Astrocyte of the spinal cord (primary cell): Measurements from ENCODE around the gene GIMAP2.

Experiments used
- DNase-seq: peaks from one replicate; pipeline ENCODE4 v3.0.0; 2011; ENCODE audit warnings: low read depth, low spot score
- H3K4me3 ChIP-seq: 2 replicates; pipeline ENCODE4 v1.5.1; 2011; ENCODE audit warnings: low read depth, mild to moderate bottlenecking, low read length, moderate library complexity
- in situ Hi-C: cut with HindIII; loops from 2 replicates; pipeline ENCODE4 v1.10.0; 2017; ENCODE audit warnings: low sequenced_read_pairs
- TF ChIP-seq, protein P1 (sequence below): IDR thresholded peaks from 2 replicates; pipeline ENCODE4 v1.5.1; 2012; ENCODE audit warnings: low read depth, mild to moderate bottlenecking, low read length, inconsistent platforms

Gene GIMAP2

DNA sequence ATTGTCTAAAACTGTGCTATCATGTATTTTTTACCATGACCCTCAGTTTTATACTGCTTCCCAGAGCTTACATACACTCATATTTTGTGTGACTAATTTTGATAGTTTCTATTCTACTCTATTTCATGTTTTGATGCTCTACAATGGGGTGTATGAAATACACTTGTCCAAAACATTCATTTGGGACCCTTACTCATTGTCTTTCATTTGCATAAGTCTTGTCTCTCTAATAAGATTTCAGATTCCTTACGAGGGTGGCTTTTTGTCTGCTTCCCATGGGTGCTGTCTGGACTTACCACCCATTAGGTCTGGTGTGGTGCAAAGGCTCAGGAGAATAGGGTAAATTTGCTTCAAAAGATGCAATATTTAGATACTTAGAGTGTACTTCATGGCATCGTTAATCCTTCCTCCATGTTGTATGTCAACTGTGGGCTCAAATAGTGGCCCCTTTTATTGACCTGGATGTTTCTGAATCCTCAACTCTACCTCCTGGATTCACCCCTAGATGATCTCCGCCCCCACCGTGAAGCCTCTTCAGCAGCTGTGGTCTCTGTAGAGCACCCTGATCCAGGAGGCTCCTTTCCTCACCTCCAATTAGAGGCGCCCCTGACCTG, 48.1 kb downstream of the GIMAP2 start:
- in situ Hi-C loops, result no loop called here
- DNase-seq, result no peak
- no peak overlapping the region for H3K4me3 ChIP-seq
- TF ChIP-seq, protein P1, sequence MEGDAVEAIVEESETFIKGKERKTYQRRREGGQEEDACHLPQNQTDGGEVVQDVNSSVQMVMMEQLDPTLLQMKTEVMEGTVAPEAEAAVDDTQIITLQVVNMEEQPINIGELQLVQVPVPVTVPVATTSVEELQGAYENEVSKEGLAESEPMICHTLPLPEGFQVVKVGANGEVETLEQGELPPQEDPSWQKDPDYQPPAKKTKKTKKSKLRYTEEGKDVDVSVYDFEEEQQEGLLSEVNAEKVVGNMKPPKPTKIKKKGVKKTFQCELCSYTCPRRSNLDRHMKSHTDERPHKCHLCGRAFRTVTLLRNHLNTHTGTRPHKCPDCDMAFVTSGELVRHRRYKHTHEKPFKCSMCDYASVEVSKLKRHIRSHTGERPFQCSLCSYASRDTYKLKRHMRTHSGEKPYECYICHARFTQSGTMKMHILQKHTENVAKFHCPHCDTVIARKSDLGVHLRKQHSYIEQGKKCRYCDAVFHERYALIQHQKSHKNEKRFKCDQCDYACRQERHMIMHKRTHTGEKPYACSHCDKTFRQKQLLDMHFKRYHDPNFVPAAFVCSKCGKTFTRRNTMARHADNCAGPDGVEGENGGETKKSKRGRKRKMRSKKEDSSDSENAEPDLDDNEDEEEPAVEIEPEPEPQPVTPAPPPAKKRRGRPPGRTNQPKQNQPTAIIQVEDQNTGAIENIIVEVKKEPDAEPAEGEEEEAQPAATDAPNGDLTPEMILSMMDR, result no peak

DNA sequence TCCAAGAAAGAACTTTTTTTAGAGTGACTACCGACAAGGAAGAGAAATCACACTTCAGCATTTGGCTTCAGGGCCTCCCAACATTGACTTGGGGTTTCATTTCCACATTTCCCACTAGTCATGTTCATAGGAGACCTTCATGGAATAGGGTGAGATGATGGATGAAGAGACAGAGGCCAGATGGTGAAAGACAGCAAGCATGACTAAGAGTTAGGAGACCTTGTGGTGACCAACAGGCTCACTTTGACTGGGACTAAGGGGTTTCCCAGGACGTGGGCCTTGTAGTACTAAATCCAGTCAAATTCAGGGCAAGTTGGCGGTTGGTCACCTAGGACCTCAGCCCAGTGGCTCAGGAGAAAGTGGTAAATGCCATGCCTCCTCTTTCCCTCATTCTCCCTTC, 48.7 kb downstream of the GIMAP2 start:
- DNase-seq, result no peak
- in situ Hi-C loops, result no loop called here
- no peak overlapping the region for H3K4me3 ChIP-seq
- TF ChIP-seq, protein P1, result no peak

DNA sequence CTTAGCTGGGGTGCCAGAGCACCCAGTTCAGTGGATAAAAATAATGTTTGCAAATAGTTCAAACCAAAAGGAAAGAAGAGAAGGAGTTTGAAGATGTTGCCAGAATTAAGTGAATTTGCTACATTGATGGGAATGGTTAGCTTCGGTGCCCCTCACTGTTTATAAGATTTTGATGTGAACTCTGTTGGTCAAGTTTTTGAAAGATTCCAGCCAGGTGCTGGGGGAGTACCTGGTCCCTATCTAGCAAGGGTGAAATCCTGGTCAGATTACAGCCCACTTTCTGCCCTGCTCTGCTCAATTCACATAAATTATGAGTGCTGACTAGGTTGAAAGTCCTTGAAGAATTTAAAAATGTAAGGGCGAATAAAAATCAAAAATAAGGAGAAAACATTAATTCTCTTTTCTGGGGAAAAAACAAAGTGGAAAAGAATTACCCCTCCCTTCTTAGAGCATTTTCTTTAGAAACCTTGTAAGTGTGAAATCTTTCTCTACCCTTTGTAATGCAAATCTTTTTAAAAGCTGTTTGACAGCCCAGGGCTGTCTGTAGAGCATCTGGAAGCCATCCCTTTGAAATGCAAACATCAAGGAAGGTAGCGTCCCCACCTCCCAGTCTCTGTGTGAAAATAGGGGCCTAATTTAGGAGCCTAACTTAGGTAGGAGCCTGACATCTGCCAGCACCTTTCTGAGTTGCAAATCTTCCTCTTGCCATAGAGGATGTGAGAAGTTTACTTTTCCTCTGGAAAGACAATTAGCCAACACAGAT, 50.3 kb downstream of the GIMAP2 start:
- DNase-seq, result no peak
- no peak overlapping the region for H3K4me3 ChIP-seq
- TF ChIP-seq, protein P1, result no peak
- in situ Hi-C loops, result no loop called here

DNA sequence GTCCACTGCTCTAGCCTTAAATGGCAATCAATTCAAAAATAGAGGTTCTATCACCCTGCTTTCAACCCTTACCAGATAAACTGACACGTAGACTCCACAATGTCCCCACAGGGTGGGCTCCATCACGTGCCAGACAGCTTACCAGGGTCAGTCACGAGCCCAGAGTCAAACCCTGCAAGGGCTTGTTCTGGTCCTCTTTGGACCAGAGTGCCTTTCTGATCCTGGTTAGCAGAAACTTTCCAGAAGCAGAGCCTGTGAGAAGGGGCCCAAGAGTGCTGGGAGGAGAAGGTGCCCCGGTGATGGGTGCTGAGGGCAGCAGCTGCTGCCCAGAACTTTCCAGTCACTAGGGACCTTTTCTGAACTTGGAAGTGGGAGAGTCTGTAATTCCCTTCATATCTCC, 51.4 kb downstream of the GIMAP2 start:
- TF ChIP-seq, protein P1, result no peak
- no peak for DNase-seq
- in situ Hi-C loops, result no loop called here
- no peak overlapping the region for H3K4me3 ChIP-seq

DNA sequence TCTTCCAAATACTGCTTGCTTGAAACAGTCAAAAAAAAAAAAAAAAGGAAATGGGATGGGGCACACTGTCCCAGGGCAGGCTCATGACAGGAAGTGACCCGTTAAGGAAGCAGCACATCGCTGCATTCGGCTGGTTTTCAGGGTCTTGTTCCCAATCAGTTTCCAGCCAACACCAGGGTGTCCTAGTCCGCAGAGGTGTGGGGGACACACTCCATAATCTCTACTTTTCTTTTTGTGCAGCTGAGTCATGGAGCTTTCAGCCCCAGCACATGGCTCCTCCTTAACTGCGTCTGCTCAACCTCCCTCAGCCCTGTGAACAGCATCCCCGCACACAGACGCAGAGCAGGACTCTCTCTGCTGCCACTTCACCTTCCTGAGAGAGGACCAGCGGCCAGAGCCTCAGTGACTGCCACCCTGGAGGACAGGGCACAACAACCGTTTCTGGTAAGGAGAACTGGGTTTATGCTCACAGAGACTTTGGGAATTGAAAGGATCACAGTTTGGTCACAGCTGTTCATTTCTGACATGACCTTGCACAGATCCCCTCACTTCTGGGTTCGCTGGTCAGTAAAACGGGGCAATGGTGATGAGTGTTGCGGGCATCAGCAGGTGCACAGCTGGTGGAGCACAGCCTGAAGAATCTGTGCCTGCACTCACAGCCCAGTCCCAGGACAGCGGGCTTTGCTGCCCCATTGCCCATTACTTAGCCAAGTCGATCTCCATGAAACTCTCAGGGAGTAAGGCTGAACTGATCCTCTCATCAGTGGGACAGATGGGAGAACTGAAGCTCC, 52.0 kb downstream of the GIMAP2 start, which contains the start of gene GIMAP5:
TSS of gene GIMAP5 (plus strand) at position 154 of the 791 bp plus-strand sequence. CDS start 3,467 bp downstream, outside the sequence.
- no peak for DNase-seq
- in situ Hi-C loops, result no loop called here
- TF ChIP-seq, protein P1, result no peak
- H3K4me3 ChIP-seq, result no peak within 1 kb of the TSS

DNA sequence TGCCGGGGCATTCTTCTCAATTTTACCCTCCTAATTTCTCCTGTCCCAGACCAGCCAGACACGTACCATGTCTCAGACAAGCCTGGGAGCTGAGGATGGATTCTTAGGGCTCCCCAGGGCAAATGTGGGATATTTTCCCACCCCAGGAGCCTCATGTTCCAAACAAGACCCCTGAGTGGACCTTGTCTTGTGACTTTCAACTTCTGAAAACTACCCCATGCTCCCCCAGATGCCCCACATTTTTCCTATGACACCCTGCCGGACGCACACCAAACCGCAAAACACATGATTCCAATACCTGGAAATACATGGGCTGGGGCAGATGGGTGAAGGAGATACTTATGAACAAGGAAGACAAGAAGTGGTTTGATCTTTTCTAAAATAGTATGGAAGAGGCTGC, 52.6 kb downstream of the GIMAP2 start:
- no peak for DNase-seq
- in situ Hi-C loops, result no loop called here
- H3K4me3 ChIP-seq, result no peak overlapping the region
- TF ChIP-seq, protein P1, result no peak
